AG04449 (cell line): ENCODE measurements around the gene C1S.
"Not testable (repeated sequence)": the region's sequence is repeated elsewhere in the genome, so short reads cannot be mapped to it uniquely, and the experiment has no call there.

Experiments used
- CTCF ChIA-PET: fragments of 350-600 bp; formaldehyde crosslinking; extraction: SDS; loops from one replicate; lab custom pipeline; 2021; ENCODE audit warnings: antibody characterized with exemption; lab: Yijun Ruan, JAX
- POLR2A ChIA-PET: fragments of 400-600, 350-600 bp; formaldehyde crosslinking; extraction: SDS; loops from one replicate; lab custom pipeline; 2020; ENCODE audit warnings: antibody characterized with exemption, inconsistent platforms; lab: Yijun Ruan, JAX
- DNase-seq: peaks from one replicate; pipeline ENCODE4 v3.0.0-alpha.2; 2010; ENCODE audit warnings: low read depth, low spot score
- H3K4me3 ChIP-seq: 2 replicates; pipeline ENCODE4 v1.5.1; 2011; ENCODE audit warnings: low read depth, mild to moderate bottlenecking, control low read depth, low read length
- CTCF ChIP-seq: IDR thresholded peaks from one replicate; pipeline ENCODE4 v1.5.1; 2011; ENCODE audit warnings: mild to moderate bottlenecking, moderate library complexity, low read length, control low read depth, inconsistent platforms; ENCODE audit not compliant: insufficient read depth; ENCODE audit errors: missing control alignments

The C1S gene

GRCh38 chr12:7103837-7104584 is 43.5 kb downstream of the C1S start:
- CTCF ChIA-PET: interaction anchor here (1.0 to 6.4 kb wide), 4 partner anchors 8 to 43 kb away, joined by 4 to 63 read pairs (median 12); partner anchors contain the start of gene C1S
- no peak for DNase-seq
- H3K4me3 ChIP-seq: no peak overlapping the region
- POLR2A ChIA-PET: no interaction called here
- no peak for TF ChIP-seq CTCF

GRCh38 chr12:7106082-7106481 is 45.6 kb downstream of the C1S start:
- ChIA-PET CTCF (interaction anchor here (1.1 to 8.4 kb wide), 6 partner anchors 12 to 141 kb away, joined by 3 to 217 read pairs (median 56); partner anchors contain the start of genes C1R, C1S and RBP5), POLR2A (no interaction called here)
- no peak for TF ChIP-seq CTCF
- H3K4me3 ChIP-seq: no peak overlapping the region
- DNase-seq: no peak

- ChIA-PET CTCF (interaction anchor here (0.6 to 8.4 kb wide), 15 partner anchors 13 to 536 kb away, joined by 3 to 217 read pairs (median 5); partner anchors contain the start of genes C12orf57, C1R, C1S and LPCAT3), POLR2A (interaction anchor here (2.3 kb wide), 1 partner anchor 46 kb away, joined by 11 read pairs; the partner anchor contains the start of gene C1S)
- not testable (repeated sequence) for DNase-seq, H3K4me3 ChIP-seq
Measured at GRCh38 chr12:7107181-7107580, 46.7 kb downstream of the C1S start.

GRCh38 chr12:7107636-7108002 is 47.1 kb downstream of the C1S start:
- ChIA-PET POLR2A (interaction anchor here (2.3 kb wide), 1 partner anchor 47 kb away, joined by 11 read pairs; the partner anchor contains the start of gene C1S), CTCF (interaction anchor here (0.7 to 8.4 kb wide), 19 partner anchors 13 to 535 kb away, joined by 3 to 217 read pairs (median 5); partner anchors contain the start of genes C12orf57, C1R, C1S and LPCAT3)
- peak overlapping the region; percentile 81 for H3K4me3 ChIP-seq
- no peak for DNase-seq
- no peak for TF ChIP-seq CTCF

GRCh38 chr12:7108003-7108795 is 47.7 kb downstream of the C1S start:
- POLR2A ChIA-PET: interaction anchor here (1.3 to 2.3 kb wide), 3 partner anchors 47 to 165 kb away, joined by 3 to 11 read pairs (median 5); partner anchors contain the start of genes C12orf57, C1S and RNU7-1
- no peak for TF ChIP-seq CTCF
- CTCF ChIA-PET: interaction anchor here (0.7 to 8.4 kb wide), 23 partner anchors 9 to 535 kb away, joined by 3 to 217 read pairs (median 5); partner anchors contain the start of genes C12orf57, C1R, C1S and LPCAT3
- no peak for DNase-seq
- peak overlapping the region; percentile 81 for H3K4me3 ChIP-seq

GRCh38 chr12:7108796-7109571 is 48.5 kb downstream of the C1S start, which contains the start of gene C1RL:
Gene C1RL, minus strand, starts transcription at chr12:7109214. Its CDS starts 34 bp downstream, at chr12:7109180.
- peak within 1 kb of the TSS; percentile 81 for H3K4me3 ChIP-seq
- peak; percentile 95 for TF ChIP-seq CTCF
- POLR2A ChIA-PET: interaction anchor here (1.0 to 2.3 kb wide), 4 partner anchors 48 to 165 kb away, joined by 3 to 11 read pairs (median 4); partner anchors contain the start of genes C12orf57, C1S and RNU7-1
- peak; percentile 34 for DNase-seq
- CTCF ChIA-PET: interaction anchor here (0.7 to 8.4 kb wide), 43 partner anchors 10 to 534 kb away, joined by 3 to 217 read pairs (median 5); partner anchors contain the start of genes C12orf57, C1R, C1S and CLSTN3
